SK-N-SH (cell line): ENCODE data around the gene PPP1R37. TPM values are rescaled to one million over a fixed set of nuclear protein-coding genes. Genes with fewer than 3 reads are reported as not detected.

Source experiments
- CTCF ChIA-PET: fragments of 300-600, 350-600 bp; formaldehyde crosslinking; extraction: SDS; loops from one replicate; lab custom pipeline; 2021; lab: Yijun Ruan, JAX
- POLR2A ChIA-PET: fragments of 350-600 bp; sonication (Branson Sonifier 250); formaldehyde crosslinking; extraction: SDS; loops from one replicate; lab custom pipeline; 2020; ENCODE audit warnings: antibody characterized with exemption, inconsistent platforms; lab: Yijun Ruan, JAX
- DNase-seq: peaks from one replicate; pipeline ENCODE4 v3.0.0; 2012
- H2AFZ ChIP-seq: fragments of 200-600 bp; sonication (generic); 2 replicates; pipeline ENCODE4 v1.8.1; 2016; ENCODE audit warnings: antibody characterized with exemption, mild to moderate bottlenecking, low read depth
- H3F3A ChIP-seq: fragments of 200-600 bp; sonication (generic); replicated peaks from 2 replicates; pipeline ENCODE3; 2016; ENCODE audit warnings: antibody characterized with exemption, mild to moderate bottlenecking; ENCODE audit not compliant: insufficient read depth
- H3K27ac ChIP-seq, 2 experiments: fragments of 200-500 bp in 1 of 2; fragments of 200-600 bp in 1 of 2; sonication (Bioruptor generic) in 1 of 2; sonication (generic), shearing (Covaris generic) in 1 of 2; 2 replicates each; pipeline versions ENCODE4 v1.5.1 to v1.6.1; 2014 to 2016; ENCODE audit warnings: low read depth in 2 of 2, inconsistent platforms in 1 of 2, low read length in 1 of 2, mild to moderate bottlenecking in 1 of 2, mixed read lengths in 1 of 2
- H3K27me3 ChIP-seq: fragments of 200-600 bp; sonication (generic), shearing (Covaris generic); 2 replicates; pipeline ENCODE4 v1.6.1; 2016; ENCODE audit warnings: mixed run types; ENCODE audit not compliant: insufficient read depth
- H3K36me3 ChIP-seq, 2 experiments: fragments of 200-500 bp in 1 of 2; fragments of 200-600 bp in 1 of 2; sonication (Bioruptor generic) in 1 of 2; sonication (generic) in 1 of 2; replicated peaks in 1 of 2; 2 replicates each; pipeline versions ENCODE3 to v1.5.1; 2014 to 2016; ENCODE audit warnings: low read length in 1 of 2, mild to moderate bottlenecking in 1 of 2; ENCODE audit not compliant: insufficient read depth in 2 of 2, control insufficient read depth in 1 of 2
- H3K4me1 ChIP-seq, 2 experiments: fragments of 200-500 bp in 1 of 2; fragments of 200-600 bp in 1 of 2; sonication (Bioruptor generic) in 1 of 2; sonication (generic), shearing (Covaris generic) in 1 of 2; 2 replicates each; pipeline versions ENCODE4 v1.5.1 to v1.6.1; 2014 to 2016; ENCODE audit warnings: low read depth in 1 of 2, low read length in 1 of 2, mixed run types in 1 of 2; ENCODE audit not compliant: insufficient read depth in 2 of 2, control insufficient read depth in 1 of 2
- H3K4me2 ChIP-seq: fragments of 200-600 bp; sonication (generic), shearing (Covaris generic); 2 replicates; pipeline ENCODE4 v1.6.1; 2017; ENCODE audit warnings: mixed run types
- H3K4me3 ChIP-seq, 2 experiments: fragments of 200-500 bp in 1 of 2; fragments of 200-600 bp in 1 of 2; sonication (Bioruptor generic) in 1 of 2; sonication (generic), shearing (Covaris generic) in 1 of 2; 2 replicates each; pipeline versions ENCODE4 v1.5.1 to v1.8.1; 2014 to 2016; ENCODE audit warnings: low read depth in 2 of 2, inconsistent platforms in 1 of 2, low read length in 1 of 2, mild to moderate bottlenecking in 1 of 2, mixed read lengths in 1 of 2, moderate library complexity in 1 of 2
- H3K79me2 ChIP-seq: fragments of 200-600 bp; sonication (generic); 2 replicates; pipeline ENCODE4 v1.8.1; 2017; ENCODE audit warnings: mild to moderate bottlenecking; ENCODE audit not compliant: insufficient read depth
- H3K9ac ChIP-seq: fragments of 200-600 bp; sonication (generic); 2 replicates; pipeline ENCODE4 v1.6.1; 2017; ENCODE audit warnings: mixed run types
- H3K9me2 ChIP-seq: fragments of 200-600 bp; sonication (generic); 2 replicates; pipeline ENCODE4 v1.6.1; 2017; ENCODE audit warnings: mixed run types
- H3K9me3 ChIP-seq: fragments of 200-600 bp; sonication (generic); 2 replicates; pipeline ENCODE4 v1.6.1; 2017; ENCODE audit warnings: mixed run types, mild to moderate bottlenecking, moderate library complexity
- H4K20me1 ChIP-seq: fragments of 200-600 bp; sonication (generic); 2 replicates; pipeline ENCODE4 v1.6.1; 2017; ENCODE audit warnings: mild to moderate bottlenecking, mixed run types; ENCODE audit not compliant: insufficient read depth
- ELF1 ChIP-seq: IDR thresholded peaks from 2 replicates; pipeline ENCODE4 v1.4.0; 2012
- FOSL2 ChIP-seq: IDR thresholded peaks from 2 replicates; pipeline ENCODE4 v1.4.0; 2012; ENCODE audit warnings: low read depth, mild to moderate bottlenecking, moderate library complexity, borderline replicate concordance
- FOXJ3 ChIP-seq: sonication (generic); formaldehyde crosslinking; IDR thresholded peaks from 2 replicates; pipeline ENCODE4 v1.5.1; 2020; ENCODE audit warnings: mild to moderate bottlenecking, missing genetic modification reagents
- FOXM1 ChIP-seq: IDR thresholded peaks from 2 replicates; pipeline ENCODE4 v1.4.0; 2012; ENCODE audit warnings: low read depth, mild to moderate bottlenecking
- GATA2 ChIP-seq: sonication (generic); formaldehyde crosslinking; IDR thresholded peaks from 2 replicates; pipeline ENCODE4 v1.5.0; 2020; ENCODE audit warnings: mild to moderate bottlenecking, missing genetic modification reagents
- JUND ChIP-seq: IDR thresholded peaks from 2 replicates; pipeline ENCODE4 v1.4.0; 2012
- MEF2A ChIP-seq: IDR thresholded peaks from 2 replicates; pipeline ENCODE4 v1.4.0; 2012; ENCODE audit warnings: low read depth, borderline replicate concordance
- MXI1 ChIP-seq: IDR thresholded peaks from 2 replicates; pipeline ENCODE4 v1.6.1; 2012; ENCODE audit warnings: mild to moderate bottlenecking, low read depth, low read length, improper control_type of control experiment
- NFIC ChIP-seq: IDR thresholded peaks from 2 replicates; pipeline ENCODE4 v1.4.0; 2012; ENCODE audit warnings: borderline replicate concordance
- NRF1 ChIP-seq: IDR thresholded peaks from 2 replicates; pipeline ENCODE4 v1.6.1; 2012; ENCODE audit warnings: low read depth, mild to moderate bottlenecking, low read length
- POLR2AphosphoS5 ChIP-seq: IDR thresholded peaks from 2 replicates; pipeline ENCODE4 v1.6.1; 2012; ENCODE audit warnings: low read depth, low read length
- RAD21 ChIP-seq: IDR thresholded peaks from 2 replicates; pipeline ENCODE4 v1.6.1; 2012; ENCODE audit warnings: mild to moderate bottlenecking, low read length
- RCOR1 ChIP-seq: fragments of 150-350 bp; IDR thresholded peaks from 2 replicates; pipeline ENCODE4 v1.6.1; 2017; ENCODE audit warnings: antibody characterized with exemption, low read length
- RFX5 ChIP-seq: IDR thresholded peaks from 2 replicates; pipeline ENCODE4 v1.6.1; 2012; ENCODE audit warnings: mild to moderate bottlenecking, improper control_type of control experiment, low read length
- RXRA ChIP-seq: IDR thresholded peaks from 2 replicates; pipeline ENCODE4 v1.4.0; 2012; ENCODE audit warnings: low read depth, mild to moderate bottlenecking, borderline replicate concordance
- SMC3 ChIP-seq: IDR thresholded peaks from 2 replicates; pipeline ENCODE4 v1.6.1; 2012; ENCODE audit warnings: low read depth, low read length, improper control_type of control experiment
- TAF1 ChIP-seq: IDR thresholded peaks from 2 replicates; pipeline ENCODE4 v1.6.1; 2012; ENCODE audit warnings: low read depth, mild to moderate bottlenecking, low read length, moderate library complexity, borderline replicate concordance
- TCF12 ChIP-seq: IDR thresholded peaks from 2 replicates; pipeline ENCODE4 v1.4.0; 2012
- TEAD4 ChIP-seq: IDR thresholded peaks from 2 replicates; pipeline ENCODE4 v1.4.0; 2012; ENCODE audit warnings: mild to moderate bottlenecking, borderline replicate concordance; ENCODE audit not compliant: insufficient read depth
- YY1 ChIP-seq: IDR thresholded peaks from 2 replicates; pipeline ENCODE4 v1.4.0; 2012; ENCODE audit warnings: low read depth, mild to moderate bottlenecking
- WGBS: methylation state at CpG from one replicate; pipeline ENCODE4 v1.1.6; 2017; ENCODE audit warnings: low lambda C conversion rate; 5-methylcytosine and 5-hydroxymethylcytosine counted together
- polyA plus RNA-seq, 3 experiments: library from polyadenylated mRNA; depleted of rRNA; stranded (reverse); fragments of >200 nt; gene quantifications; 2 replicates each; pipeline ENCODE4 v1.2.3, GENCODE V29; 2012
- TF ChIP-seq, protein P1 (sequence below): IDR thresholded peaks from 2 replicates; pipeline ENCODE4 v1.4.0; 2012; ENCODE audit warnings: low read depth, borderline replicate concordance
- TF ChIP-seq, protein P2 (sequence below): fragments of 150-350 bp; IDR thresholded peaks from 2 replicates; pipeline ENCODE4 v1.6.1; 2016; ENCODE audit warnings: mild to moderate bottlenecking, low read depth, low read length
- TF ChIP-seq, protein P3 (sequence below): fragments of 150-350 bp; IDR thresholded peaks from 2 replicates; pipeline ENCODE4 v1.6.1; 2017; ENCODE audit warnings: antibody characterized with exemption, low read length, low read depth, borderline replicate concordance
- TF ChIP-seq, protein P4 (sequence below): fragments of 200-600 bp; sonication (generic); IDR thresholded peaks from 2 replicates; pipeline ENCODE4 v1.6.1; 2017; ENCODE audit warnings: antibody characterized with exemption, mild to moderate bottlenecking, moderate library complexity
- TF ChIP-seq, protein P5 (sequence below): IDR thresholded peaks from 2 replicates; pipeline ENCODE4 v1.4.0; 2012; ENCODE audit warnings: low read depth, borderline replicate concordance

PPP1R37 gene
- polyA plus RNA-seq, 1 of the 3 experiments (the other 2 are of a cell fraction), result 24.4 TPM

DNA sequence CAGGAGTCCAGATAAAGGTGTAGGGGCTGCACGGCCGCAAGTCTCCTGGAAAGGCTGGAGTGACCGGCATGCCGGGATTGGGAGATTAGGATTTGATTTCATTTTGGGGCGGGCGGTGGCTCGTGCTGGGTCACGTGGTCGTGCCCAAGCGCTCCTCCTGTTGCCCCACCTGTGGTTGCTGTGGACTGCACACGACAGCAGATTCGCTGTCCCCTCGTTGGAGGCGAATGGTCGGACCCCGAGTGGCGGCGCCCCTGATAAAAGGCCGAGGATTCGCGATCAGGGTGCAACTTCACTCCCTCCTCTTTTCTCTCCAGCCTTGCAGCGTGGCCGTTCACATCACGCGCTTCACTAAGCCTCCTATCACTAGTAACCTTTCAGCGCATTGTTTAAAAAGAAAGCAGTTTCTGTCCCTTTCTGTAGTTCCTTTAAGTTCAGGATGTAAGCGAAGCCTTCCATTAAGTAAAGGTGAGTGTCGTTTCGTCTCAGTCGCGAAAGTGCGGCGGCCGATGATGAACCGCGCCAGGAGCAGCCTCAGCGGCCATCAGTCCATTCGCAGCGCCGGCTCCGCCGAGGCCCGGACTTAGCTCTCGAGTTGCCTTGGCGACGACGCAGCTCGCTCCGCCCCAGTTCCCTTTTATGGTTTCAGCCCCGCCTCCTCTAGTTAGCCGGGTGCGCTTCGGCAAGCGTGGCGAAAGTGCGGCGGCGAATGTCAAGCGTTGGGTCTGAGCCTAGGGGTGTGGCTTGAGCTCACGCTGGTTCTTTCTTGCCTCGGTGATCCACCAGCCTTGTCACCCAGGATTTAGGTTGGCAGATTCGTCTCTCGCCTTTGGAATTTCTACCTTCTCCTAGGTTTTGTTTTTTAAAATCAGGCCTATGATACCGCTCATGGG is 1.7 kb upstream of the PPP1R37 start:
- WGBS, result 6% methylated on average over 61 of the region's 64 CpGs
- Histone ChIP-seq H3K79me2 (peaks cover 54% of the 10 kb centered on the region), H3K9me3 (no peaks in the 10 kb centered on the region), H3K27me3 (no peaks in the 10 kb centered on the region), H3K27ac (peak overlapping the region; percentile 85 to 94), H3K36me3 (peaks cover 2 to 9% of the 10 kb centered on the region in 2 experiments), H3K9me2 (no peaks in the 10 kb centered on the region), H4K20me1 (peaks cover 23% of the 10 kb centered on the region), H2AFZ (peak overlapping the region; percentile 93), H3K9ac (peak overlapping the region; percentile 99), H3K4me3 (peak overlapping the region; percentile 78 to 98), H3F3A (peaks cover 18% of the 10 kb centered on the region), H3K4me2 (peak overlapping the region; percentile 98), H3K4me1 (peaks cover 9 to 25% of the 10 kb centered on the region in 2 experiments; a peak in 3 of 4 replicates)
- peak; percentile 96 for DNase-seq
- ChIA-PET CTCF (interaction anchor here (0.6 to 2.7 kb wide), 9 partner anchors 12 to 246 kb away, joined by 3 to 7 read pairs (median 3); no protein-coding TSS in a partner anchor), POLR2A (interaction anchor here (1.2 to 2.1 kb wide), 4 partner anchors 12 to 89 kb away, joined by 3 to 19 read pairs (median 6); partner anchors contain the start of genes BLOC1S3, GEMIN7 and TRAPPC6A)
- TF ChIP-seq RFX5 (no peak), TCF12 (0 out of 2 replicates have a peak, but pooled peaks have one; percentile 4), MEF2A (no peak), FOXJ3 (CRISPR knock-in tag) (no peak), RXRA (no peak), NRF1 (no peak), YY1 (peak; percentile 78; the same call in 1 of the 2 replicates), TAF1 (no peak; the same call in 1 of the 2 replicates), NFIC (no peak), ELF1 (peak; percentile 15; the same call in 1 of the 2 replicates), FOSL2 (peak; percentile 1; the same call in 1 of the 2 replicates), POLR2AphosphoS5 (peak; percentile 95), JUND (no peak), RCOR1 (peak; percentile 39; the same call in 1 of the 2 replicates), FOXM1 (no peak), GATA2 (CRISPR knock-in tag) (no peak), SMC3 (no peak), TEAD4 (peak; percentile 1; the same call in 1 of the 2 replicates), MXI1 (peak; percentile 72; the same call in 1 of the 2 replicates), RAD21 (no peak)
- TF ChIP-seq, protein P1, sequence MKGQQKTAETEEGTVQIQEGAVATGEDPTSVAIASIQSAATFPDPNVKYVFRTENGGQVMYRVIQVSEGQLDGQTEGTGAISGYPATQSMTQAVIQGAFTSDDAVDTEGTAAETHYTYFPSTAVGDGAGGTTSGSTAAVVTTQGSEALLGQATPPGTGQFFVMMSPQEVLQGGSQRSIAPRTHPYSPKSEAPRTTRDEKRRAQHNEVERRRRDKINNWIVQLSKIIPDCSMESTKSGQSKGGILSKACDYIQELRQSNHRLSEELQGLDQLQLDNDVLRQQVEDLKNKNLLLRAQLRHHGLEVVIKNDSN, result peak; percentile 83
- TF ChIP-seq, protein P2, sequence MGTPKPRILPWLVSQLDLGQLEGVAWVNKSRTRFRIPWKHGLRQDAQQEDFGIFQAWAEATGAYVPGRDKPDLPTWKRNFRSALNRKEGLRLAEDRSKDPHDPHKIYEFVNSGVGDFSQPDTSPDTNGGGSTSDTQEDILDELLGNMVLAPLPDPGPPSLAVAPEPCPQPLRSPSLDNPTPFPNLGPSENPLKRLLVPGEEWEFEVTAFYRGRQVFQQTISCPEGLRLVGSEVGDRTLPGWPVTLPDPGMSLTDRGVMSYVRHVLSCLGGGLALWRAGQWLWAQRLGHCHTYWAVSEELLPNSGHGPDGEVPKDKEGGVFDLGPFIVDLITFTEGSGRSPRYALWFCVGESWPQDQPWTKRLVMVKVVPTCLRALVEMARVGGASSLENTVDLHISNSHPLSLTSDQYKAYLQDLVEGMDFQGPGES, result no peak
- TF ChIP-seq, protein P3, sequence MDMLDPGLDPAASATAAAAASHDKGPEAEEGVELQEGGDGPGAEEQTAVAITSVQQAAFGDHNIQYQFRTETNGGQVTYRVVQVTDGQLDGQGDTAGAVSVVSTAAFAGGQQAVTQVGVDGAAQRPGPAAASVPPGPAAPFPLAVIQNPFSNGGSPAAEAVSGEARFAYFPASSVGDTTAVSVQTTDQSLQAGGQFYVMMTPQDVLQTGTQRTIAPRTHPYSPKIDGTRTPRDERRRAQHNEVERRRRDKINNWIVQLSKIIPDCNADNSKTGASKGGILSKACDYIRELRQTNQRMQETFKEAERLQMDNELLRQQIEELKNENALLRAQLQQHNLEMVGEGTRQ, result peak; percentile 47; the same call in 1 of the 2 replicates
- TF ChIP-seq, protein P4, sequence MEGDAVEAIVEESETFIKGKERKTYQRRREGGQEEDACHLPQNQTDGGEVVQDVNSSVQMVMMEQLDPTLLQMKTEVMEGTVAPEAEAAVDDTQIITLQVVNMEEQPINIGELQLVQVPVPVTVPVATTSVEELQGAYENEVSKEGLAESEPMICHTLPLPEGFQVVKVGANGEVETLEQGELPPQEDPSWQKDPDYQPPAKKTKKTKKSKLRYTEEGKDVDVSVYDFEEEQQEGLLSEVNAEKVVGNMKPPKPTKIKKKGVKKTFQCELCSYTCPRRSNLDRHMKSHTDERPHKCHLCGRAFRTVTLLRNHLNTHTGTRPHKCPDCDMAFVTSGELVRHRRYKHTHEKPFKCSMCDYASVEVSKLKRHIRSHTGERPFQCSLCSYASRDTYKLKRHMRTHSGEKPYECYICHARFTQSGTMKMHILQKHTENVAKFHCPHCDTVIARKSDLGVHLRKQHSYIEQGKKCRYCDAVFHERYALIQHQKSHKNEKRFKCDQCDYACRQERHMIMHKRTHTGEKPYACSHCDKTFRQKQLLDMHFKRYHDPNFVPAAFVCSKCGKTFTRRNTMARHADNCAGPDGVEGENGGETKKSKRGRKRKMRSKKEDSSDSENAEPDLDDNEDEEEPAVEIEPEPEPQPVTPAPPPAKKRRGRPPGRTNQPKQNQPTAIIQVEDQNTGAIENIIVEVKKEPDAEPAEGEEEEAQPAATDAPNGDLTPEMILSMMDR, result no peak
- TF ChIP-seq, protein P5, sequence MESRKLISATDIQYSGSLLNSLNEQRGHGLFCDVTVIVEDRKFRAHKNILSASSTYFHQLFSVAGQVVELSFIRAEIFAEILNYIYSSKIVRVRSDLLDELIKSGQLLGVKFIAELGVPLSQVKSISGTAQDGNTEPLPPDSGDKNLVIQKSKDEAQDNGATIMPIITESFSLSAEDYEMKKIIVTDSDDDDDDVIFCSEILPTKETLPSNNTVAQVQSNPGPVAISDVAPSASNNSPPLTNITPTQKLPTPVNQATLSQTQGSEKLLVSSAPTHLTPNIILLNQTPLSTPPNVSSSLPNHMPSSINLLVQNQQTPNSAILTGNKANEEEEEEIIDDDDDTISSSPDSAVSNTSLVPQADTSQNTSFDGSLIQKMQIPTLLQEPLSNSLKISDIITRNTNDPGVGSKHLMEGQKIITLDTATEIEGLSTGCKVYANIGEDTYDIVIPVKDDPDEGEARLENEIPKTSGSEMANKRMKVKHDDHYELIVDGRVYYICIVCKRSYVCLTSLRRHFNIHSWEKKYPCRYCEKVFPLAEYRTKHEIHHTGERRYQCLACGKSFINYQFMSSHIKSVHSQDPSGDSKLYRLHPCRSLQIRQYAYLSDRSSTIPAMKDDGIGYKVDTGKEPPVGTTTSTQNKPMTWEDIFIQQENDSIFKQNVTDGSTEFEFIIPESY, result 0 out of 2 replicates have a peak, but pooled peaks have one; percentile 42
